ENCODE results near the gene SLC6A6.
"Not testable (repeated sequence)": the region's sequence is repeated elsewhere in the genome, so short reads cannot be mapped to it uniquely, and the experiment has no call there.

The SLC6A6 gene

GRCh38 chr3:14401692-14402303 is 608 bp upstream of the SLC6A6 start:
- H3K27ac ChIP-seq (ENCODE audit: low read depth, low read length), result no peak overlapping the region
- peaks cover 36% of the 10 kb centered on the region for H3K4me1 ChIP-seq (ENCODE audit: control insufficient read depth, insufficient read depth, low read length)
- 0 out of 2 replicates have a peak, but pooled peaks cover 7% of the 10 kb centered on the region for H3K36me3 ChIP-seq (ENCODE audit: control insufficient read depth, insufficient read depth, low read length)
- H3K4me3 ChIP-seq (ENCODE audit: low read depth, low read length), result peak overlapping the region; percentile 79
- H3K9me3 ChIP-seq (ENCODE audit: control insufficient read depth, insufficient read depth, low read depth, low read length), result no peaks in the 10 kb centered on the region
- peak overlapping the region; percentile 79 for H3K9ac ChIP-seq (ENCODE audit: low read length)
- H3K27me3 ChIP-seq (ENCODE audit: control insufficient read depth, insufficient read depth, low read length), result no peaks in the 10 kb centered on the region

- H3K9ac ChIP-seq (ENCODE audit: low read length), result peak overlapping the region; percentile 81
- no peaks in the 10 kb centered on the region for H3K27me3 ChIP-seq (ENCODE audit: control insufficient read depth, insufficient read depth, low read length)
- 0 out of 2 replicates have a peak, but pooled peaks cover 17% of the 10 kb centered on the region for H3K36me3 ChIP-seq (ENCODE audit: control insufficient read depth, insufficient read depth, low read length)
- no peaks in the 10 kb centered on the region for H3K9me3 ChIP-seq (ENCODE audit: control insufficient read depth, insufficient read depth, low read depth, low read length)
- peaks cover 36% of the 10 kb centered on the region for H3K4me1 ChIP-seq (ENCODE audit: control insufficient read depth, insufficient read depth, low read length)
- H3K4me3 ChIP-seq (ENCODE audit: low read depth, low read length), result peak overlapping the region; percentile 79
- no peak overlapping the region; the same call in 1 of the 2 replicates for H3K27ac ChIP-seq (ENCODE audit: low read depth, low read length)
Observed at GRCh38 chr3:14403619-14404155, 1.3 kb downstream of the SLC6A6 start.

- H3K9me3 ChIP-seq (ENCODE audit: control insufficient read depth, insufficient read depth, low read depth, low read length), result no peaks in the 10 kb centered on the region
- no peak overlapping the region for H3K27ac ChIP-seq (ENCODE audit: low read depth, low read length)
- H3K9ac ChIP-seq (ENCODE audit: low read length), result peak overlapping the region; percentile 81
- no peaks in the 10 kb centered on the region for H3K27me3 ChIP-seq (ENCODE audit: control insufficient read depth, insufficient read depth, low read length)
- 0 out of 2 replicates have a peak, but pooled peaks cover 17% of the 10 kb centered on the region for H3K36me3 ChIP-seq (ENCODE audit: control insufficient read depth, insufficient read depth, low read length)
- peak overlapping the region; percentile 79 for H3K4me3 ChIP-seq (ENCODE audit: low read depth, low read length)
- peaks cover 36% of the 10 kb centered on the region for H3K4me1 ChIP-seq (ENCODE audit: control insufficient read depth, insufficient read depth, low read length)
Observed at GRCh38 chr3:14404186-14404585, 1.8 kb downstream of the SLC6A6 start.

- Histone ChIP-seq H3K27me3 (ENCODE audit: control insufficient read depth, insufficient read depth, low read length) (no peaks in the 10 kb centered on the region), H3K4me3 (ENCODE audit: low read depth, low read length) (peak overlapping the region; percentile 79), H3K9ac (ENCODE audit: low read length) (peak overlapping the region; percentile 33), H3K27ac (ENCODE audit: low read depth, low read length) (no peak overlapping the region), H3K9me3 (ENCODE audit: control insufficient read depth, insufficient read depth, low read depth, low read length) (no peaks in the 10 kb centered on the region), H3K36me3 (ENCODE audit: control insufficient read depth, insufficient read depth, low read length) (peaks cover 21% of the 10 kb centered on the region), H3K4me1 (ENCODE audit: control insufficient read depth, insufficient read depth, low read length) (peaks cover 39% of the 10 kb centered on the region)
Observed at GRCh38 chr3:14404631-14405359, 2.4 kb downstream of the SLC6A6 start.

GRCh38 chr3:14405360-14406238 is 3.2 kb downstream of the SLC6A6 start:
- Histone ChIP-seq H3K36me3 (ENCODE audit: control insufficient read depth, insufficient read depth, low read length) (peaks cover 22% of the 10 kb centered on the region), H3K9ac (ENCODE audit: low read length) (peak overlapping the region; percentile 14), H3K4me1 (ENCODE audit: control insufficient read depth, insufficient read depth, low read length) (peaks cover 40% of the 10 kb centered on the region), H3K27me3 (ENCODE audit: control insufficient read depth, insufficient read depth, low read length) (no peaks in the 10 kb centered on the region), H3K27ac (ENCODE audit: low read depth, low read length) (no peak overlapping the region), H3K4me3 (ENCODE audit: low read depth, low read length) (peak overlapping the region; percentile 79), H3K9me3 (ENCODE audit: control insufficient read depth, insufficient read depth, low read depth, low read length) (no peaks in the 10 kb centered on the region)

GRCh38 chr3:14406336-14406735 is 3.9 kb downstream of the SLC6A6 start:
- Histone ChIP-seq H3K27me3 (ENCODE audit: control insufficient read depth, insufficient read depth, low read length) (no peaks in the 10 kb centered on the region), H3K9ac (ENCODE audit: low read length) (no peak overlapping the region), H3K4me1 (ENCODE audit: control insufficient read depth, insufficient read depth, low read length) (peaks cover 45% of the 10 kb centered on the region), H3K36me3 (ENCODE audit: control insufficient read depth, insufficient read depth, low read length) (peaks cover 29% of the 10 kb centered on the region), H3K27ac (ENCODE audit: low read depth, low read length) (no peak overlapping the region), H3K4me3 (ENCODE audit: low read depth, low read length) (no peak overlapping the region), H3K9me3 (ENCODE audit: control insufficient read depth, insufficient read depth, low read depth, low read length) (no peaks in the 10 kb centered on the region)

GRCh38 chr3:14406766-14407165 is 4.4 kb downstream of the SLC6A6 start:
- Histone ChIP-seq H3K27ac (ENCODE audit: low read depth, low read length) (no peak overlapping the region), H3K4me1 (ENCODE audit: control insufficient read depth, insufficient read depth, low read length) (peaks cover 47% of the 10 kb centered on the region), H3K9me3 (ENCODE audit: control insufficient read depth, insufficient read depth, low read depth, low read length) (no peaks in the 10 kb centered on the region), H3K4me3 (ENCODE audit: low read depth, low read length) (no peak overlapping the region), H3K36me3 (ENCODE audit: control insufficient read depth, insufficient read depth, low read length) (peaks cover 33% of the 10 kb centered on the region), H3K27me3 (ENCODE audit: control insufficient read depth, insufficient read depth, low read length) (no peaks in the 10 kb centered on the region), H3K9ac (ENCODE audit: low read length) (no peak overlapping the region)

GRCh38 chr3:14407203-14407602 is 4.8 kb downstream of the SLC6A6 start:
- no peaks in the 10 kb centered on the region for H3K27me3 ChIP-seq (ENCODE audit: control insufficient read depth, insufficient read depth, low read length)
- H3K27ac ChIP-seq (ENCODE audit: low read depth, low read length), result no peak overlapping the region
- no peaks in the 10 kb centered on the region for H3K9me3 ChIP-seq (ENCODE audit: control insufficient read depth, insufficient read depth, low read depth, low read length)
- H3K4me1 ChIP-seq (ENCODE audit: control insufficient read depth, insufficient read depth, low read length), result peaks cover 48% of the 10 kb centered on the region
- peaks cover 34% of the 10 kb centered on the region for H3K36me3 ChIP-seq (ENCODE audit: control insufficient read depth, insufficient read depth, low read length)
- H3K4me3 ChIP-seq (ENCODE audit: low read depth, low read length), result no peak overlapping the region
- no peak overlapping the region for H3K9ac ChIP-seq (ENCODE audit: low read length)

GRCh38 chr3:14409779-14410063 is 7.3 kb downstream of the SLC6A6 start:
- peaks cover 63% of the 10 kb centered on the region for H3K4me1 ChIP-seq (ENCODE audit: control insufficient read depth, insufficient read depth, low read length)
- peaks cover 36% of the 10 kb centered on the region for H3K36me3 ChIP-seq (ENCODE audit: control insufficient read depth, insufficient read depth, low read length)
- not testable (repeated sequence) for H3K27ac ChIP-seq (ENCODE audit: low read depth, low read length); H3K9me3 ChIP-seq (ENCODE audit: control insufficient read depth, insufficient read depth, low read depth, low read length); H3K27me3 ChIP-seq (ENCODE audit: control insufficient read depth, insufficient read depth, low read length); H3K4me3 ChIP-seq (ENCODE audit: low read depth, low read length); H3K9ac ChIP-seq (ENCODE audit: low read length)

GRCh38 chr3:14410106-14410502 is 7.7 kb downstream of the SLC6A6 start:
- H3K4me1 ChIP-seq (ENCODE audit: control insufficient read depth, insufficient read depth, low read length), result peaks cover 64% of the 10 kb centered on the region
- peak overlapping the region; percentile 22; the same call in 1 of the 2 replicates for H3K27ac ChIP-seq (ENCODE audit: low read depth, low read length)
- no peaks in the 10 kb centered on the region for H3K9me3 ChIP-seq (ENCODE audit: control insufficient read depth, insufficient read depth, low read depth, low read length)
- peaks cover 39% of the 10 kb centered on the region for H3K36me3 ChIP-seq (ENCODE audit: control insufficient read depth, insufficient read depth, low read length)
- H3K9ac ChIP-seq (ENCODE audit: low read length), result no peak overlapping the region
- H3K4me3 ChIP-seq (ENCODE audit: low read depth, low read length), result no peak overlapping the region
- no peaks in the 10 kb centered on the region for H3K27me3 ChIP-seq (ENCODE audit: control insufficient read depth, insufficient read depth, low read length)
